ENCODE data around the gene CYTH1.

Gene CYTH1, protein sequence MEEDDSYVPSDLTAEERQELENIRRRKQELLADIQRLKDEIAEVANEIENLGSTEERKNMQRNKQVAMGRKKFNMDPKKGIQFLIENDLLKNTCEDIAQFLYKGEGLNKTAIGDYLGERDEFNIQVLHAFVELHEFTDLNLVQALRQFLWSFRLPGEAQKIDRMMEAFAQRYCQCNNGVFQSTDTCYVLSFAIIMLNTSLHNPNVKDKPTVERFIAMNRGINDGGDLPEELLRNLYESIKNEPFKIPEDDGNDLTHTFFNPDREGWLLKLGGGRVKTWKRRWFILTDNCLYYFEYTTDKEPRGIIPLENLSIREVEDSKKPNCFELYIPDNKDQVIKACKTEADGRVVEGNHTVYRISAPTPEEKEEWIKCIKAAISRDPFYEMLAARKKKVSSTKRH

DNA sequence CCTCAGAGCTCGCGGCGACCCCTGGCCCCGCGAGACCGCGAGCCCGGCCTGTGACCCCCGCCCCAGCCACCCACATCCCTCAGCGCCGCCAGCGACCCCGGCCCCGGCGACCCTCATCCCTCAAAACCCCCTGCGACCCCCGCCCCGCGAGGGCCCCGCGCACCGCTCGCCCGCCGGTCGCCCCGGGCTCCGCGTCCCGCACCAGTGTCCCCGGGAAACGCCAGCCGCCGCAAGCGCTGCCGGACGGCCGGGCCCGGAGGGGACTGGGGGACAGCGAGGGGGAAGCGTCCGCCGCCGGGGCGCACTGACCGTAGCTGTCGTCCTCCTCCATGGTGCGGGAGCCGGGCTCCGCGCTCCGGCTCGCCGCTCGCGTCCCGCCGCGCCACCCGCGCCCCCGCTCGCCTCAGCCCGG, at the start of gene CYTH1:
Gene CYTH1, minus strand, starts transcription at position 381 of the 412 bp plus-strand sequence. Its CDS starts 50 bp downstream, at position 331.
- DNase-seq = no peak

GRCh38 chr17:78829477-78829876, 47.4 kb upstream of the CYTH1 start:
- no peak for DNase-seq

DNA sequence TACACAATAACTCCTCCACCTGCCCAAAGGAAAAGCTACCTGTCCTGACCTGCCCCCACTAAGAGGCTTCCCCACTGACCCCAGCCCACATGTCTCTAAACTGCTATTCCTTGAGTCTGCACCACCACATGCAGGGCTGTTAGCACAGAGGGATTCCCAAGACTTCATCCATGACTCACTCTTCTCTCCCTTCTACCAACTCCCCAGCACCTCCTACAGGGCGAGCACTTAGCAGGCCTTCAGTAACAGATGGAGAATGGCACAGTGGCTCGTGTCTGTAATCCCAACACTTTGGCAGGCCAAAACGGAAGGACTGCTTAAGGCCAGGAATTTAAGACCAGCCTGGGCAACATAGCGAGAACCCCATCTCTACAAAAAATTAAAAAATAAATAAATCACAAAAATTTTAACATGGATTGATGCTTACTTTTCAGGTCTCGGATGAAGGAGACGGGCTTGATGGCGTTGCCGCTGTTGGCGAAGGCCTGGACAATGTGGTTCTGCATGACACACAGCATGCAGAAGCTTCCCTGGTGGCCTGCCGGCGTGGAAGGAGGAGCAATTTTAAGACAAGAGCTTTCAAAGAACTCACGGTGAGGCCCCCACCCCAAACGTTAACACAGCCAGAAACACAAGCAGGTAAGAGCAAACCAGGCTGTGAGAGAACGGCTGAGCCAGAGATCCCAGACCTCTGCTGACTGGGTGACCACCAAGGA, 46.6 kb upstream of the CYTH1 start:
- DNase-seq = no peak

DNA sequence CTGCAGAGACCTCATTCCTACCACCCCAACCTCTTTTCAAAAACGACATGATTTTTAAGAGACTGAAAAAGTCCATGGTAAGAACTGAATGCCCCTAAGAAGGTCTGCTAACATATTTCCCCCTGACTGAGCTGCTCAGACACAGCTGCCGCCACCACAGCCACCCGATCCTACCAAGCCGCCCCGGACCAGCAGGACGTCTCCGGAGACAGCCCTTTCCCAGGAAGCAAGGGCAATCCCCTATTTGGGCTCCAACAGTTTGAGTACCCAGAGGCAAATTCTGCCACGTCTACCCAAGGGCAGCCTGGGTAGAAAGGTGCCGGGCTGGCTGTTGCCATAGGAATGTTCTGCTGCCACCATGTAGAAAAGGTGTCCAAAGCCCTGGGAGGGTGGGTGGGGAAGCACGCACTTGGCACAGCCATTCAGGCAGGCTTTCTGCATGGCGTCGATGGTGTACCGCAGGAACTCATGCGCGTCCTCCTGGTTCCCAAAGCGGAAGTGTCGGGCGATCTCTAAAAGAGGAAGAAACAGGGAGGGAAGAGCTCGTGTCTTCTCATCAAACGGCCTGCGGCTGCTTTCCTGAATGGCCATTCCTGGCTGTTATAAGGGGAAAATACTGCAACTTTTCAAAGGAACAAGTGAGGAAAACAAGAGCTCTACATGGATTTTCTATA, 44.9 kb upstream of the CYTH1 start:
- DNase-seq = no peak

- DNase-seq = no peak
Measured at GRCh38 chr17:78826421-78826820, 44.3 kb upstream of the CYTH1 start.

GRCh38 chr17:78825696-78826095, 43.6 kb upstream of the CYTH1 start:
- no peak for DNase-seq

- no peak for DNase-seq
Measured at GRCh38 chr17:78824240-78824639, 42.2 kb upstream of the CYTH1 start.

DNA sequence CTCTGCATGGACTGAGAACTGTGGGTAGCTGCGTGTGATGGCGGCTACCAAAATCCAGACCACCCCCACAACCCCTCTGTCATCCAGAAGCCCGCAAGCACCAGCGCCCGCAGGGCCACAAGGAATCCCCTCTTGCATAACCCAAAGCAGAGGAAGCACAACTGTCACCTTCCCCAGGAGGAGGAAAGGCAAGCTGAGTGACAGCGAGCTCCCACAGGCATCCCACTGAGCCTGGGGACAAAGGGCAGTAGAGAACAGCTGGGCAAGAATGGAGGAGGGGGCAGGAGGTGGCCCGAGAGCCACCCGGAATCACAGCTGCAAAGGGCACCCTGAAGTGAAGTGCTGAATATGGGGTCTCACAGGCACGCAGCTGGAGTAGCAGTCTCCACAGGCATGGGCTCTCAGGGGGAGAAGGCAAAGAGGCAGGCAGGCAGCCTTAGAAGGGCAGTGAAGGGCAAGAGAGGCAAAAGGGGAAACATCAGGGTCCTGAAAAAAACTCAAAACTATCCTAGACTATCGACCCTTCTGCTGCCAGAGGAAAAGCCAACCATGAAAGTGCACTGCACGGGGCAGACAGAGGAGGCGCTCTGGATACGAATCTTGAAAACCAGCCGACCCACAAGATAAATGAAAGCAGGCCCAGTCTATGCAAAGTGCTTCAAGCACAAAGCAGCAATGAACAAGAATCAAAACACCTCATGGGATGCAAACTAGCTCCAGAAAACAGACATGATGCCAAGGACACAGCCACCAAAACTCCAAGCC, 41.4 kb upstream of the CYTH1 start:
- no peak for DNase-seq

DNA sequence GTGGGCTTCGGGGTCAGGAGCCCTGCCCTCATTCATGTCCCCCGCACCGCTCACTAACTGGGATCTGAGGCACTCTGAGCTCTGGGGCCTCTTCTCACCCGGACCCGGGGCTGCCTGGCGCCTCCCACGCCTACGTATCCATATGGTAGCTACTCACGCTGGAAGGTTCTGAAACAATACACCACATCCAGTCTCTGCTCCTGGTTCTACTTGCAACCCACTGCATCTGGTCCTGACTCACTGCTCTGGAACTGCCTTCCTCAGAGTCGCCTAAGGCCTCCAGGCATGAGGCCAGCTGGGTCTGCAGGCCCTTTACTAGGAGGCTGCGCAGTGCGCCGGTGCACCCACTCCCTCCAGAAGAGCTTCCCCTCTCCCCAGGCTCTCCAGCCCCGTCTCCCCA, 40.5 kb upstream of the CYTH1 start:
- DNase-seq = no peak

DNA sequence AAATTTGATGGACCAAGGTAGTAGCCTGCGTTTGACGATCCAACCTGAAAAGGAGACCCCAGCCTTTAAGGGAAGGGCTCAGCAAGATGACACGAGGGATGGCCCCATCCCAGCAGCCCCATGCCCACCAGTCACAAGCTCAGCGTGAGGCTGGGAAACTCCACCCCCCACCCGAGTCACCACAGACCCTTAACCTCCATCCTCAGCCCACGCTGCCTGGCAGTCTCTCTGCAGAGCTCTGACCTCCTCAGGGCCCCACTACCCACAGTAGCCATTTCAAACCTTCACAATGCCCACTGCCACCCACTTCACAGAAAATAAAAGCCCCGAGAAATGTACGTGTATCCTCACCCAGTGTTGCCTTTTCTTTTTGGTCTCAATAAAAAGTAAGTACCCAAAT, 39.9 kb upstream of the CYTH1 start:
- DNase-seq = no peak

GRCh38 chr17:78820841-78821240, 38.8 kb upstream of the CYTH1 start:
- no peak for DNase-seq

GRCh38 chr17:78819806-78820792, 38.0 kb upstream of the CYTH1 start:
- no peak for DNase-seq

- no peak for DNase-seq
Measured at GRCh38 chr17:78819402-78819801, 37.3 kb upstream of the CYTH1 start.

DNA sequence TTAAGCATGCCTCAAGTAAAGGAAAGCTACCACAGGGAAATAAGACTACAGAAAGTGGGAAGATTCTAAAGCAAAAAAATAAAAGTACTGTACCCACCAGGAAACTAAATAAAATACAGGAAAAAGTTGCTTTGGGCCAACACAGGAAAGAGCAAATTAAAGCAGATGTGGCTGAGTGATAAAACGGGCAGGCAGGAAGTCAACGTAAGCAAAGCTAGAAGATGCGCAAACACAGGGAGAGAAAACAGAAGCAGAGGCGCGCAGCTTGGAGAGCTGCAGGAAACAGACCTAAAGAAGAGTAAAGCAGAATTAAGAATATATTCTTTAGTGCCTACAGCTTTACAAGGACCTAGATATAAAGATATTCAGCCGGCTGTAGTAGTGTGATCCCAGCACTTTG, 36.9 kb upstream of the CYTH1 start:
- DNase-seq = no peak

DNA sequence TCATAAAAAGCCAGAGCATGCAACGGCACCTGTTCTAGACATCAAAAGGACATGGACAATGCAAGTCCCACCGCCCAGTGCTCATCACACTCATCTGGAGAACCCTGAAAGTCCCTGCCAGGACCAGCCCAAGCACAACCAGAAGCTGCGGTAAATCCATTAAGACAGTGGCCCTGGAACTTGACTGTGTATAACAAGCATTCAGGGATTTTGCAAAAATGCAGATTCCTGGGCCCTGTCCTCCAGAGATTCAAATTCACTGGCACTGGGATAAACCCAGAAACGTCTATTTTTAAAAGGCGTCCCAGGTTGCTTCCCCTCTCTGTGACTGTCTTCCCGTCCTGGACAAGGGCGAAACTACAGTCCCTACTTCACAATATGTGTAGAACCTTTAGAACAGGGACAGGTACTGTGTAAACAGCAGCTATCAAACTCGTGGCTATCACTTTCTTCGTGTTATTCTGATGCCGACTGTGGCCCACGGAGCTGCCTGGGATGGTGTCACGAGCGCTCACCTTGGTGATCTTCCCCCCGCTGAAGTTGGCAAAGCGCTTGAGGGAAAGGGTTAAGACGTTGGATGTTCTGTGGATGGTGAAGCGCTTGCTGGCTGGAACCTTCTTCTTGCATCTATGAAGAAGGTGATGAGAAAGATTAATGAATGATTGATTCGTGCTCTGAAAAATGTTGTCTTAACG, 36.2 kb upstream of the CYTH1 start:
- no peak for DNase-seq

- DNase-seq = no peak
Measured at GRCh38 chr17:78817123-78817522, 35.0 kb upstream of the CYTH1 start.

DNA sequence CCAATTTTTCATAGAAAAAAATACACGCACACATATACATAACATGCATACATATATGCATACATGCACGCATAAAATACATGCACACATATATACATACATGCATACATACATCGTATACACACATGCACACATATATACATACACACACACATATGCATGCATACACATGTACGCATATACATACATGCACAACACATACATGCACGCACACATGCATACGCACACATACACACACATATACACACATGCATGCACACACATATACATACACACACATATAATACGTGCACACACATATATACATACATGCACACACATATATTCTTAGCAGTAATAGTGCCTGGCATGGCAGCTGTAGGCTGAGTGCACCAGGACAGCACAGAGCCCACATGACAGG, 33.6 kb upstream of the CYTH1 start:
- DNase-seq = no peak

DNA sequence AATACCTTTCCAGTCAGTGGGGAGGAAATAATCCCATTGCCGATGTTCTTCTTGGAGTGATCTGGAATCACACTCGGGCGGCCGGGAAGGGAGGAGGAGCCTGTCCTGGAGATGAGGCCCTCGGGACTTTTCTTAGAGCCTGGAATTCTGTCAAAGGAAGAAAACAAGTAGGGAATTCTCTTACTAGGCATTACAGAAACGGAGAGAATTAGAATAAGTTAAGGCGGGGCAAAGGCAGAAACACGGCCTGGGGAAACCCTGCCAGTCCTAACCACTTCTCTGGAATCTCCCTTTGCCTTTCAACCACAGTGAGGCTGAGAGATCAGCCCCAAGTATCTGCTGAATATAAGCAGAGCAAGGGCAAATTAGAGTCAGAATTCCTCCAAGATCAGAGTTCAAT, 30.8 kb upstream of the CYTH1 start:
- DNase-seq = no peak

DNA sequence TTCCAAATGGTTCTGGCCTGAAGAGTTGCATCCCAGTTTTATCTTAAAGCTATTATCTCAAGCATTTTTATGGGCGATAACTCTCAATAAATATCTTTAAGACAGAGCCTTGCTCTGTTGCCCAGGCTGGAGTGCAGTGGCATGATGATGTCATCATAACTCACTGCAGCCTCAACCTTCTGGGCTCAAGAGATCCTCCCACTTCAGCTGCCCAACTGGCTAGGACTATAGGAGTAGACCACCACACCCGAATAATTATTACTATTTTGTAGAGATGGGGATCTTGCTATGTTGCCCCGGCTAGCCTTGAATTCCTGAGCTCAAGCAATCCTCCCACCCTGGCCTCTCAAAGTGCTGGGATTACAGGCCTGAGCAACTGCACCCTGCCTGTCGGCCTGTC, 26.1 kb upstream of the CYTH1 start:
- no peak for DNase-seq

DNA sequence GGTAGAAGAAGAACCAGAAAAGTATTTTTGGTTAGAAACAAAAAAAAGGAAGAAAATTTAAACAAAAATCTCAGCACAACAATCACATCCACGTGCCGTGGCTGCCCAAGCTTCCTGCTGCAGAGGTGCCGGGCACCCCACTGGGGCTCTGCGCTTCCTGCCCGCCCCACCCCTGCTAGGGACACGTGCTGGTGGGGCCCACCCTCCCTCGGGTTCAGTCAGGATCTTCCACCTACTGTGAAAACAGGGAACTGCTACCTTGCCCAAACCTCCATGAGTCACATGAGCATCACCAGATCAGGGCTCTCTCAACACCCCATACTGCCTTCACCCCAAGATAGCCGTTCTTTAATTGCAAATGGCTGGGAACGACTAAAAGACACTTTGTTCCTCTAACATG, 24.4 kb upstream of the CYTH1 start:
- no peak for DNase-seq

DNA sequence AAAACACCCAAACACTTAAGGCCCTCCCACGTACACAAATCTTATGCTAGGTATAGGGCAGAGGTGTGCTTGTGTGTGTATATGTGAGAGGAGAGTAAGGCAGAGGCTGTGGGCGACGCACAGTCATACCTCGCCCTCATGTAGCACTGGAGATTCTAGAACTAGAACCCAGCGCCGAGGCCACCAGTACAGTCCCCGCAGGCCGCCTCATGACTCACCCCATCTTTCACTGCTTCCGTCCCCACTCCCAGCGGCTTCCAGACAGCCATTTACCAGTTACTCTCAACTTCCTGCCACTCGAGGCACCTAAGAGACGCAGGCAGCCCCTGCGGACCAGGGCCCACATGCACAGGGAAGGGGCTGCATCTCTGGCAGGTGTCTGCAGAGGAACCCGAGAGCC, 23.2 kb upstream of the CYTH1 start:
- DNase-seq = no peak

Measured in activated CD4-positive, CD25-positive, alpha-beta regulatory T cell (primary cell).